Measurements from ENCODE around the gene DCDC2.

Gene DCDC2

GRCh38 chr6:24194978-24195700 lies 162.7 kb downstream of the DCDC2 start:
- H3K9me3 ChIP-seq (ENCODE audit: control insufficient read depth, low read depth, low read length): no peaks in the 10 kb centered on the region

GRCh38 chr6:24193364-24193763 lies 164.5 kb downstream of the DCDC2 start:
- H3K9ac ChIP-seq (ENCODE audit: low read length): no peak overlapping the region
- H3K36me3 ChIP-seq (ENCODE audit: control insufficient read depth, low read depth, low read length): no peaks in the 10 kb centered on the region
- H3K9me3 ChIP-seq (ENCODE audit: control insufficient read depth, low read depth, low read length): no peaks in the 10 kb centered on the region
- H3K4me3 ChIP-seq (ENCODE audit: low read length): no peak overlapping the region
- no peak overlapping the region for H3K27ac ChIP-seq (ENCODE audit: low read length)
- H3K4me1 ChIP-seq (ENCODE audit: control insufficient read depth, low read depth, low read length): no peaks in the 10 kb centered on the region
- H3K27me3 ChIP-seq (ENCODE audit: control insufficient read depth, insufficient read depth, low read length): no peaks in the 10 kb centered on the region

More at GRCh38 chr6:24194978-24195700, 162.7 kb downstream of the DCDC2 start:
- Histone ChIP-seq H3K27me3 (ENCODE audit: control insufficient read depth, insufficient read depth, low read length) (no peaks in the 10 kb centered on the region), H3K27ac (ENCODE audit: low read length) (no peak overlapping the region), H3K4me3 (ENCODE audit: low read length) (no peak overlapping the region), H3K4me1 (ENCODE audit: control insufficient read depth, low read depth, low read length) (no peaks in the 10 kb centered on the region), H3K9ac (ENCODE audit: low read length) (no peak overlapping the region), H3K36me3 (ENCODE audit: control insufficient read depth, low read depth, low read length) (no peaks in the 10 kb centered on the region)

GRCh38 chr6:24191346-24191745 lies 166.5 kb downstream of the DCDC2 start:
- Histone ChIP-seq H3K27me3 (ENCODE audit: control insufficient read depth, insufficient read depth, low read length) (no peaks in the 10 kb centered on the region), H3K4me3 (ENCODE audit: low read length) (no peak overlapping the region), H3K4me1 (ENCODE audit: control insufficient read depth, low read depth, low read length) (no peaks in the 10 kb centered on the region), H3K9ac (ENCODE audit: low read length) (no peak overlapping the region), H3K27ac (ENCODE audit: low read length) (no peak overlapping the region), H3K36me3 (ENCODE audit: control insufficient read depth, low read depth, low read length) (no peaks in the 10 kb centered on the region), H3K9me3 (ENCODE audit: control insufficient read depth, low read depth, low read length) (no peaks in the 10 kb centered on the region)

GRCh38 chr6:24188578-24189080 lies 169.2 kb downstream of the DCDC2 start:
- H3K27me3 ChIP-seq (ENCODE audit: control insufficient read depth, insufficient read depth, low read length): no peaks in the 10 kb centered on the region
- no peaks in the 10 kb centered on the region for H3K9me3 ChIP-seq (ENCODE audit: control insufficient read depth, low read depth, low read length)
- H3K9ac ChIP-seq (ENCODE audit: low read length): no peak overlapping the region
- H3K4me3 ChIP-seq (ENCODE audit: low read length): no peak overlapping the region
- H3K27ac ChIP-seq (ENCODE audit: low read length): no peak overlapping the region
- H3K4me1 ChIP-seq (ENCODE audit: control insufficient read depth, low read depth, low read length): no peaks in the 10 kb centered on the region
- H3K36me3 ChIP-seq (ENCODE audit: control insufficient read depth, low read depth, low read length): no peaks in the 10 kb centered on the region

- Histone ChIP-seq H3K27ac (ENCODE audit: low read length) (no peak overlapping the region), H3K9ac (ENCODE audit: low read length) (no peak overlapping the region), H3K4me1 (ENCODE audit: control insufficient read depth, low read depth, low read length) (no peaks in the 10 kb centered on the region), H3K27me3 (ENCODE audit: control insufficient read depth, insufficient read depth, low read length) (no peaks in the 10 kb centered on the region), H3K36me3 (ENCODE audit: control insufficient read depth, low read depth, low read length) (no peaks in the 10 kb centered on the region), H3K9me3 (ENCODE audit: control insufficient read depth, low read depth, low read length) (no peaks in the 10 kb centered on the region), H3K4me3 (ENCODE audit: low read length) (no peak overlapping the region)
Observed at GRCh38 chr6:24187965-24188577, 169.8 kb downstream of the DCDC2 start.

GRCh38 chr6:24186349-24186748 lies 171.5 kb downstream of the DCDC2 start:
- Histone ChIP-seq H3K27me3 (ENCODE audit: control insufficient read depth, insufficient read depth, low read length) (no peaks in the 10 kb centered on the region), H3K9ac (ENCODE audit: low read length) (no peak overlapping the region), H3K4me1 (ENCODE audit: control insufficient read depth, low read depth, low read length) (no peaks in the 10 kb centered on the region), H3K27ac (ENCODE audit: low read length) (no peak overlapping the region), H3K9me3 (ENCODE audit: control insufficient read depth, low read depth, low read length) (peaks cover 3% of the 10 kb centered on the region), H3K36me3 (ENCODE audit: control insufficient read depth, low read depth, low read length) (no peaks in the 10 kb centered on the region), H3K4me3 (ENCODE audit: low read length) (no peak overlapping the region)

GRCh38 chr6:24183584-24183983 lies 174.3 kb downstream of the DCDC2 start:
- Histone ChIP-seq H3K9me3 (ENCODE audit: control insufficient read depth, low read depth, low read length) (peaks cover 3% of the 10 kb centered on the region), H3K27me3 (ENCODE audit: control insufficient read depth, insufficient read depth, low read length) (no peaks in the 10 kb centered on the region), H3K36me3 (ENCODE audit: control insufficient read depth, low read depth, low read length) (no peaks in the 10 kb centered on the region), H3K9ac (ENCODE audit: low read length) (no peak overlapping the region), H3K4me1 (ENCODE audit: control insufficient read depth, low read depth, low read length) (no peaks in the 10 kb centered on the region), H3K27ac (ENCODE audit: low read length) (no peak overlapping the region), H3K4me3 (ENCODE audit: low read length) (no peak overlapping the region)

GRCh38 chr6:24157886-24158285 lies 200.0 kb downstream of the DCDC2 start:
- Histone ChIP-seq H3K36me3 (ENCODE audit: control insufficient read depth, low read depth, low read length) (no peaks in the 10 kb centered on the region), H3K27me3 (ENCODE audit: control insufficient read depth, insufficient read depth, low read length) (no peaks in the 10 kb centered on the region), H3K4me3 (ENCODE audit: low read length) (no peak overlapping the region), H3K9ac (ENCODE audit: low read length) (no peak overlapping the region), H3K27ac (ENCODE audit: low read length) (no peak overlapping the region), H3K9me3 (ENCODE audit: control insufficient read depth, low read depth, low read length) (no peaks in the 10 kb centered on the region), H3K4me1 (ENCODE audit: control insufficient read depth, low read depth, low read length) (no peaks in the 10 kb centered on the region)

GRCh38 chr6:24154121-24154520 lies 203.7 kb downstream of the DCDC2 start:
- Histone ChIP-seq H3K27me3 (ENCODE audit: control insufficient read depth, insufficient read depth, low read length) (no peaks in the 10 kb centered on the region), H3K27ac (ENCODE audit: low read length) (no peak overlapping the region), H3K9ac (ENCODE audit: low read length) (no peak overlapping the region), H3K4me1 (ENCODE audit: control insufficient read depth, low read depth, low read length) (no peaks in the 10 kb centered on the region), H3K9me3 (ENCODE audit: control insufficient read depth, low read depth, low read length) (no peaks in the 10 kb centered on the region), H3K36me3 (ENCODE audit: control insufficient read depth, low read depth, low read length) (no peaks in the 10 kb centered on the region), H3K4me3 (ENCODE audit: low read length) (no peak overlapping the region)

- Histone ChIP-seq H3K9me3 (ENCODE audit: control insufficient read depth, low read depth, low read length) (no peaks in the 10 kb centered on the region), H3K27me3 (ENCODE audit: control insufficient read depth, insufficient read depth, low read length) (no peaks in the 10 kb centered on the region), H3K4me3 (ENCODE audit: low read length) (no peak overlapping the region), H3K36me3 (ENCODE audit: control insufficient read depth, low read depth, low read length) (no peaks in the 10 kb centered on the region), H3K4me1 (ENCODE audit: control insufficient read depth, low read depth, low read length) (no peaks in the 10 kb centered on the region), H3K9ac (ENCODE audit: low read length) (no peak overlapping the region), H3K27ac (ENCODE audit: low read length) (no peak overlapping the region)
Observed at GRCh38 chr6:24152014-24152413, 205.8 kb downstream of the DCDC2 start.

- Histone ChIP-seq H3K27me3 (ENCODE audit: control insufficient read depth, insufficient read depth, low read length) (no peaks in the 10 kb centered on the region), H3K4me1 (ENCODE audit: control insufficient read depth, low read depth, low read length) (no peaks in the 10 kb centered on the region), H3K9me3 (ENCODE audit: control insufficient read depth, low read depth, low read length) (no peaks in the 10 kb centered on the region), H3K36me3 (ENCODE audit: control insufficient read depth, low read depth, low read length) (no peaks in the 10 kb centered on the region), H3K4me3 (ENCODE audit: low read length) (no peak overlapping the region), H3K27ac (ENCODE audit: low read length) (no peak overlapping the region), H3K9ac (ENCODE audit: low read length) (no peak overlapping the region)
Observed at GRCh38 chr6:24149836-24150235, 208.0 kb downstream of the DCDC2 start.

- Histone ChIP-seq H3K9me3 (ENCODE audit: control insufficient read depth, low read depth, low read length) (no peaks in the 10 kb centered on the region), H3K36me3 (ENCODE audit: control insufficient read depth, low read depth, low read length) (no peaks in the 10 kb centered on the region), H3K4me3 (ENCODE audit: low read length) (no peak overlapping the region), H3K27me3 (ENCODE audit: control insufficient read depth, insufficient read depth, low read length) (no peaks in the 10 kb centered on the region), H3K27ac (ENCODE audit: low read length) (no peak overlapping the region), H3K9ac (ENCODE audit: low read length) (no peak overlapping the region), H3K4me1 (ENCODE audit: control insufficient read depth, low read depth, low read length) (no peaks in the 10 kb centered on the region)
Observed at GRCh38 chr6:24149296-24149695, 208.6 kb downstream of the DCDC2 start.

All from iPS-18a (cell line).